Esophagus squamous epithelium (tissue), 4 donors: ENCODE data around the gene AMN.

Experiments
- POLR2A ChIP-seq, 4 donors: fragments of 450-650 bp; IDR thresholded peaks; one replicate each; pipeline ENCODE4 v1.6.1; 2017; ENCODE audit warnings: antibody characterized with exemption in 4 of 4, mild to moderate bottlenecking in 4 of 4, moderate library complexity in 3 of 4
- TF ChIP-seq, protein P1 (sequence below), 6 experiments: fragments of 450-650 bp in 4 of 6; fragments of 200-600 bp in 2 of 6; sonication (generic) in 2 of 6; IDR thresholded peaks; one replicate each; pipeline ENCODE4 v1.5.1; 2016 to 2019; ENCODE audit warnings: antibody characterized with exemption in 6 of 6, mild to moderate bottlenecking in 4 of 6, moderate library complexity in 4 of 6

DNA sequence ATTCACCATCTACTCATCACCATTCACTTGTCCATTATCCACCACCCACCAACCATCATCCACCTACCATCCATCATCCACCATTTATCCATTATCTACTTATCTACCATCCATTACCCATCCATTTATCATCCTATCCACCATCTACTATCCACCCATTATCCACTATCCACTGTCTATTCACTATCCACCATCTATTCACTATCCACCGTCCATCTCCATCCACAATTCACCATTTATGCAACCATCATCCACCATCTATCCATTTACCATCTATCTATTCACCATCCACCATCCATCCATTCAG, 1.5 kb upstream of the AMN start:
- TF ChIP-seq, protein P1, sequence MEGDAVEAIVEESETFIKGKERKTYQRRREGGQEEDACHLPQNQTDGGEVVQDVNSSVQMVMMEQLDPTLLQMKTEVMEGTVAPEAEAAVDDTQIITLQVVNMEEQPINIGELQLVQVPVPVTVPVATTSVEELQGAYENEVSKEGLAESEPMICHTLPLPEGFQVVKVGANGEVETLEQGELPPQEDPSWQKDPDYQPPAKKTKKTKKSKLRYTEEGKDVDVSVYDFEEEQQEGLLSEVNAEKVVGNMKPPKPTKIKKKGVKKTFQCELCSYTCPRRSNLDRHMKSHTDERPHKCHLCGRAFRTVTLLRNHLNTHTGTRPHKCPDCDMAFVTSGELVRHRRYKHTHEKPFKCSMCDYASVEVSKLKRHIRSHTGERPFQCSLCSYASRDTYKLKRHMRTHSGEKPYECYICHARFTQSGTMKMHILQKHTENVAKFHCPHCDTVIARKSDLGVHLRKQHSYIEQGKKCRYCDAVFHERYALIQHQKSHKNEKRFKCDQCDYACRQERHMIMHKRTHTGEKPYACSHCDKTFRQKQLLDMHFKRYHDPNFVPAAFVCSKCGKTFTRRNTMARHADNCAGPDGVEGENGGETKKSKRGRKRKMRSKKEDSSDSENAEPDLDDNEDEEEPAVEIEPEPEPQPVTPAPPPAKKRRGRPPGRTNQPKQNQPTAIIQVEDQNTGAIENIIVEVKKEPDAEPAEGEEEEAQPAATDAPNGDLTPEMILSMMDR (IDR thresholded peaks at IDR 0.05): no peak
- no peak for TF ChIP-seq POLR2A (IDR thresholded peaks at IDR 0.05)
